AG04449 (cell line): Measurements from ENCODE around the gene FKBP4.
"Not testable (repeated sequence)": the region's sequence is repeated elsewhere in the genome, so short reads cannot be mapped to it uniquely, and the experiment has no call there.

Source experiments
- CTCF ChIA-PET: fragments of 350-600 bp; formaldehyde crosslinking; extraction: SDS; loops from one replicate; lab custom pipeline; 2021; ENCODE audit warnings: antibody characterized with exemption; lab: Yijun Ruan, JAX
- POLR2A ChIA-PET: fragments of 400-600, 350-600 bp; formaldehyde crosslinking; extraction: SDS; loops from one replicate; lab custom pipeline; 2020; ENCODE audit warnings: antibody characterized with exemption, inconsistent platforms; lab: Yijun Ruan, JAX
- DNase-seq: peaks from one replicate; pipeline ENCODE4 v3.0.0-alpha.2; 2010; ENCODE audit warnings: low read depth, low spot score
- H3K4me3 ChIP-seq: 2 replicates; pipeline ENCODE4 v1.5.1; 2011; ENCODE audit warnings: low read depth, mild to moderate bottlenecking, control low read depth, low read length
- TF ChIP-seq, protein P1 (sequence below): IDR thresholded peaks from one replicate; pipeline ENCODE4 v1.5.1; 2011; ENCODE audit warnings: mild to moderate bottlenecking, moderate library complexity, low read length, control low read depth, inconsistent platforms; ENCODE audit not compliant: insufficient read depth; ENCODE audit errors: missing control alignments

FKBP4 gene

DNA sequence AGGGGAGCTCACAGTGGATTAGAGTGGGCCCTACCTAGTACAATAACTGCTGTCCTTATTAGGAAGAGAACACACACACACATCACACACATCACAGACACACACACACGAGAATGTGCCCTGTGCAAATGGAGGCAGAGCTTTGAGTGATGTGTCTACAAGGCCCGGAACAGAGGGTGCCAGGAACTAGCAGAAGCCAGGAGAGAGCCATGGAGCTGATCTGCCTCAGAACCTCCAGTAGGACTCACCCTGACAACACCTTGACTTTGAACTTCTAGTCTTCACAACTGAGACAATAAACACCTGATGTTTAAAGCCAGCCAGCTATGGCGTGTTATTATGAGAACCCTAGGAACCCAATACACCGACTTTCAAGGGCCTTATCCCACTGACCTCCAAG lies 29.7 kb upstream of the FKBP4 start:
- TF ChIP-seq, protein P1, sequence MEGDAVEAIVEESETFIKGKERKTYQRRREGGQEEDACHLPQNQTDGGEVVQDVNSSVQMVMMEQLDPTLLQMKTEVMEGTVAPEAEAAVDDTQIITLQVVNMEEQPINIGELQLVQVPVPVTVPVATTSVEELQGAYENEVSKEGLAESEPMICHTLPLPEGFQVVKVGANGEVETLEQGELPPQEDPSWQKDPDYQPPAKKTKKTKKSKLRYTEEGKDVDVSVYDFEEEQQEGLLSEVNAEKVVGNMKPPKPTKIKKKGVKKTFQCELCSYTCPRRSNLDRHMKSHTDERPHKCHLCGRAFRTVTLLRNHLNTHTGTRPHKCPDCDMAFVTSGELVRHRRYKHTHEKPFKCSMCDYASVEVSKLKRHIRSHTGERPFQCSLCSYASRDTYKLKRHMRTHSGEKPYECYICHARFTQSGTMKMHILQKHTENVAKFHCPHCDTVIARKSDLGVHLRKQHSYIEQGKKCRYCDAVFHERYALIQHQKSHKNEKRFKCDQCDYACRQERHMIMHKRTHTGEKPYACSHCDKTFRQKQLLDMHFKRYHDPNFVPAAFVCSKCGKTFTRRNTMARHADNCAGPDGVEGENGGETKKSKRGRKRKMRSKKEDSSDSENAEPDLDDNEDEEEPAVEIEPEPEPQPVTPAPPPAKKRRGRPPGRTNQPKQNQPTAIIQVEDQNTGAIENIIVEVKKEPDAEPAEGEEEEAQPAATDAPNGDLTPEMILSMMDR: no peak
- ChIA-PET POLR2A (no interaction called here), CTCF (interaction anchor here (1.1 to 1.6 kb wide), 4 partner anchors 9 to 19 kb away, joined by 3 to 11 read pairs (median 4); no protein-coding TSS in a partner anchor)
- no peak overlapping the region for H3K4me3 ChIP-seq
- no peak for DNase-seq

GRCh38 chr12:2765608-2766007 lies 29.2 kb upstream of the FKBP4 start:
- DNase-seq: no peak
- ChIA-PET POLR2A (no interaction called here), CTCF (interaction anchor here (1.5 kb wide), 1 partner anchor 10 kb away, joined by 4 read pairs; no protein-coding TSS in a partner anchor)
- H3K4me3 ChIP-seq: no peak overlapping the region
- TF ChIP-seq, protein P1: no peak

DNA sequence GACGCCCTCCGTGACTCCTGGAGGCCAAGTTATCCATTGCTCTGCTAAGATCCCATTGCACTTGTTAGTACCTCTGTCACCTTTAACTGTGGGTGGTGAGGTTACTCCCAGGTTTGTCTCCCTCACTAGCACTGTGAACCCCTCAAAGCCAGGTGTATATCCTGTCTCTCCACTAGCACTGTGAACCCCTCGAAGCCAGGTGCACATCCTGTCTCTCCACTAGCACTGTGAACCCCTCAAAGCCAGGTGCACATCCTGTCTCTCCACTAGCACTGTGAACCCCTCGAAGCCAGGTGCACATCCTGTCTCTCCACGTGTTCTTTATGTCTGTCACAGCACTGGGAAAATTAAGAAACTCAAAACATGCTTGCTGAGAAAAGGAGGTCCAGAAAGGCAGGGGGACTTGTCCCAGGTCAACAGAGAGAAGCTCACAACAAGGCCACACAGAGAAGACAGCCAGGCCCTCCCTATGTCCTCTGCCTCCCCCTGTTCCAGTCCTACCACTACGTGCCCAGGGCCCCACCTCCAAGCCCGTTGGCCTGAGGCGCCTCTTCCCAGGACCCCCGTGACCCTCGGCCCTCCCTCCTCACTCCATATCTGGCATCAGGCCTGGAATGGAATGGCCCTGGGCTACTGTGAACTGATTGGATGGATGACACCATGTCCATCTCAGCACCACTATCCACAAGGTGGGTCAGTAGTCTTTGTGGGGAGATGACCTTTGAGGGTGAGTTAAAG lies 26.4 kb upstream of the FKBP4 start:
- ChIA-PET CTCF (interaction anchor here (1.6 kb wide), 1 partner anchor 16 kb away, joined by 6 read pairs; no protein-coding TSS in a partner anchor), POLR2A (no interaction called here)
- no peak for DNase-seq
- TF ChIP-seq, protein P1: no peak
- no peak overlapping the region for H3K4me3 ChIP-seq

- no peak overlapping the region for H3K4me3 ChIP-seq
- ChIA-PET CTCF (interaction anchor here (1.0 to 2.2 kb wide), 2 partner anchors 14 to 30 kb away, joined by 4 to 8 read pairs; no protein-coding TSS in a partner anchor), POLR2A (no interaction called here)
- DNase-seq: no peak
- TF ChIP-seq, protein P1: no peak
Observed at GRCh38 chr12:2769866-2770533, 24.8 kb upstream of the FKBP4 start.

DNA sequence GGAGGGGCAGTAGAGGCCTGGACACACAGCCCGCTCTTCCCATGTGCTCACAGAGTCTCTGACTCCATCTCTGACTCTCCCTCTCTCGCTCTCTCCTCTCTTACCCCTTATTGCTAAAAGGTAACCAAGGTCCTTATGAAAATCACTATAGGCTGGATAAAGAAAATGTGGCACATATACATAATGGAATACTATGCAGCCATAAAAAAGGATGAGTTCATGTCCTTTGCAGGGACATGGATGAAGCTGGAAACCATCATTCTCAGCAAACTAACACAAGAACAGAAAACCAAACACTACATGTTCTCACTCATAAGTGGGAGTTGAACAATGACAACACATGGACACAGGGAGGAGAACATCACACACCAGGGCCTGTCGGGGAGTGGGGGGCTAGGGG lies 24.2 kb upstream of the FKBP4 start:
- POLR2A ChIA-PET, DNase-seq, H3K4me3 ChIP-seq: not testable (repeated sequence)
- CTCF ChIA-PET: interaction anchor here (2.2 kb wide), 1 partner anchor 14 kb away, joined by 8 read pairs; no protein-coding TSS in a partner anchor

DNA sequence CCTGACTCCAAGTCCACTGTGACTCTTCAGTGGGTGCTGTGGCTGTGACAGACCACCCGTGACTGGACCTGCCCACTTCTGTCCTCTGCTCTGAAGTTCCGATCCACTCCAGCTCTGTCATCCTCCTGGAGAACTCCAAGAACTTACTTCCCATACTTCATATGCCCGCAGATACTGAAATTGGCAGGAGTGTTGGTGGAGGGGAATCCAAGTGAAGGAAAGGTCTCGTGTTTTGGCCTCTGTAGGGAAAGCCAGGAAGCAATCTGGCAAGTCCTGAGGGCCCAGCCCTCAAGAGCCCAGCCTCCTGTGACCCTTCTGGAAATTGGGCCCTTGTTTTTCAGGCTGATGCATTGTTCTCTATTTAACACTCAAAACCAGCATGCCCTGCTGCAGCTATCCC lies 22.4 kb upstream of the FKBP4 start:
- no peak overlapping the region for H3K4me3 ChIP-seq
- TF ChIP-seq, protein P1: no peak
- ChIA-PET POLR2A (no interaction called here), CTCF (interaction anchor here (2.9 kb wide), 1 partner anchor 11 kb away, joined by 17 read pairs; no protein-coding TSS in a partner anchor)
- no peak for DNase-seq
